Measurements from ENCODE around the gene SEM1.

DNA sequence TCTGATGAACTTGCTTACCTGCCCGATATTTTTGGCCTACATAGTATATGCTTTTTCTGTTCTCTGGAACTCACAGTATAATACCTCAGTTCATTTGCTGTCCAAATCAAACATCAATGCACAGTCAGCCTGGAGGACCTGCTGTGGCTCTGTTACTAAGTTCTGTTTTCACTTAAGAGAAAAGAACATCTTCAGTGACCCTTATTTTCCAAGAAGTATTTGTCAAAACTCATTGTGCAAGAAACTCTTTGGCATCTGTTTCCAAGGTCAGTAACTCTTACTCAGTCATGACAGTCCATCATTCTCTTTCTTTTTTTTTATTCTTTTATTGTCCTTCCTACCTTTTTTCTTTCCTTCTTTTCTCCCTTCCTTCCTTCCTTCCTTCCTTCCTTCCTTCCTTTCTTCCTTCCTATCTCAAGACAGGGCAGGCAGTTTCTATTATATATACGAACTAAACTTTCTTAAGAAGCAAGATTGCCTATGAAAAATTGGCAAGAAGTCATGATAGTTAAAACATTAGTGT lies 37.8 kb upstream of the SEM1 start:
- TF ChIP-seq, protein P1, sequence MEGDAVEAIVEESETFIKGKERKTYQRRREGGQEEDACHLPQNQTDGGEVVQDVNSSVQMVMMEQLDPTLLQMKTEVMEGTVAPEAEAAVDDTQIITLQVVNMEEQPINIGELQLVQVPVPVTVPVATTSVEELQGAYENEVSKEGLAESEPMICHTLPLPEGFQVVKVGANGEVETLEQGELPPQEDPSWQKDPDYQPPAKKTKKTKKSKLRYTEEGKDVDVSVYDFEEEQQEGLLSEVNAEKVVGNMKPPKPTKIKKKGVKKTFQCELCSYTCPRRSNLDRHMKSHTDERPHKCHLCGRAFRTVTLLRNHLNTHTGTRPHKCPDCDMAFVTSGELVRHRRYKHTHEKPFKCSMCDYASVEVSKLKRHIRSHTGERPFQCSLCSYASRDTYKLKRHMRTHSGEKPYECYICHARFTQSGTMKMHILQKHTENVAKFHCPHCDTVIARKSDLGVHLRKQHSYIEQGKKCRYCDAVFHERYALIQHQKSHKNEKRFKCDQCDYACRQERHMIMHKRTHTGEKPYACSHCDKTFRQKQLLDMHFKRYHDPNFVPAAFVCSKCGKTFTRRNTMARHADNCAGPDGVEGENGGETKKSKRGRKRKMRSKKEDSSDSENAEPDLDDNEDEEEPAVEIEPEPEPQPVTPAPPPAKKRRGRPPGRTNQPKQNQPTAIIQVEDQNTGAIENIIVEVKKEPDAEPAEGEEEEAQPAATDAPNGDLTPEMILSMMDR (IDR thresholded peaks at IDR 0.05) = no peak
- no peak for TF ChIP-seq POLR2A (IDR thresholded peaks at IDR 0.05)
- TF ChIP-seq POLR2AphosphoS5 (IDR thresholded peaks at IDR 0.05) = no peak

Measured in gastroesophageal sphincter (tissue), 3 donors.